LNCAP (cell line): ENCODE results near the gene PTPRR.

ENCODE experiments used
- CTCF ChIP-seq: fragments of 450-650 bp; IDR thresholded peaks from 2 replicates; pipeline ENCODE4 v1.5.1; 2017; ENCODE audit warnings: mild to moderate bottlenecking

The PTPRR gene

GRCh38 chr12:70771581-70771980 lies 149.0 kb downstream of the PTPRR start:
- TF ChIP-seq CTCF, result no peak

GRCh38 chr12:70763666-70764065 lies 156.9 kb downstream of the PTPRR start:
- TF ChIP-seq CTCF, result no peak

- TF ChIP-seq CTCF, result no peak
Observed at GRCh38 chr12:70762000-70762399, 158.5 kb downstream of the PTPRR start.

- no peak for TF ChIP-seq CTCF
Observed at GRCh38 chr12:70759161-70759918, 161.2 kb downstream of the PTPRR start.

GRCh38 chr12:70758494-70758845 lies 162.1 kb downstream of the PTPRR start:
- TF ChIP-seq CTCF, result no peak

- no peak for TF ChIP-seq CTCF
Observed at GRCh38 chr12:70757830-70758493, 162.6 kb downstream of the PTPRR start.

GRCh38 chr12:70756791-70757190 lies 163.7 kb downstream of the PTPRR start:
- no peak for TF ChIP-seq CTCF
